GM19452 (cell line): Measurements from ENCODE around the gene OTOA.
"Not testable (repeated sequence)": the region's sequence is repeated elsewhere in the genome, so short reads cannot be mapped to it uniquely, and the experiment has no call there.

Experiments used
- ATAC-seq: cut with Tn5 transposase; IDR thresholded peaks from one replicate; pipeline ENCODE4 v1.9.1; 2021; ENCODE audit not compliant: unreplicated experiment

The OTOA gene

DNA sequence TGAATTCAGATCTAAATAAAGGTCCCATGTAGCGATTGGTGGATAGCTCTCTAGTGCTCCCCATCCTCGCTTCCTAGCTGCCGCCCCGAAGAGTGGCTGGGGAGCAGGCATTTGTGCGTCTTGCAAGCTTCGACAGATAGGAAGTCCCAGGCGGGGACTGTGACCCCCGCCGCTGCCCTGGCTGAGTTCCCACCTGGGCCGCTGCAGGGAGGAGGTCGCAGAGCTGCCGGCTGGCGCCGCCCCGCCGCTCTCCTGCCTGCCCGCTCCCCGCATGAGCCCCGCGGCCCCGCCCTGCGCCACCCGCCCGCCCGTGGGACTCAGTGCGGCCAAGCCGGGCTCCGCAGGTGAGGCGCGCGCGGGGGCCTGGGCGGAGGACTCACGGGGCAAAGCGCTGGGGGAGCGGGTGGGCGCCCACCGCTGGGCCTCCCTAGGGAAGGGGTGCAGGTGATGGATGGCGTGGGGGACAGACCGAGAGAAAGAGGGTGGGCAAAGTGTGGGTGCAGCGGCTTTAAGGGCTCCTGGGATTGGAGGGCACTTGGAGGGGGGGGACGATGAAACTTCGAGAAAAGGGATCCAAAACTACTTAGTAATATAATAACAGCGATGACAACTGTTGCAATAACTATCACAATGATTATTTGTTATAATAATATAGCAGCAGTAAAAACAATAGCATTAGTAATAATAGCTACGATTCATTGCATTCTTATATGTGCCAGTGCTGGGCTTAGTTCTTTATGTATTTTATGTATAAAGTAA lies at the start of gene OTOA:
Gene OTOA (plus strand): TSS at position 80 of the 759 bp plus-strand sequence. CDS start 14,547 bp downstream, outside the sequence.
- ATAC-seq: no peak

- ATAC-seq: no peak
Observed at GRCh38 chr16:21614896-21615295, 48.9 kb upstream of the OTOA start.

- ATAC-seq: no peak
Observed at GRCh38 chr16:21617607-21618006, 46.2 kb upstream of the OTOA start.

GRCh38 chr16:21618281-21618680 lies 45.5 kb upstream of the OTOA start:
- no peak for ATAC-seq

DNA sequence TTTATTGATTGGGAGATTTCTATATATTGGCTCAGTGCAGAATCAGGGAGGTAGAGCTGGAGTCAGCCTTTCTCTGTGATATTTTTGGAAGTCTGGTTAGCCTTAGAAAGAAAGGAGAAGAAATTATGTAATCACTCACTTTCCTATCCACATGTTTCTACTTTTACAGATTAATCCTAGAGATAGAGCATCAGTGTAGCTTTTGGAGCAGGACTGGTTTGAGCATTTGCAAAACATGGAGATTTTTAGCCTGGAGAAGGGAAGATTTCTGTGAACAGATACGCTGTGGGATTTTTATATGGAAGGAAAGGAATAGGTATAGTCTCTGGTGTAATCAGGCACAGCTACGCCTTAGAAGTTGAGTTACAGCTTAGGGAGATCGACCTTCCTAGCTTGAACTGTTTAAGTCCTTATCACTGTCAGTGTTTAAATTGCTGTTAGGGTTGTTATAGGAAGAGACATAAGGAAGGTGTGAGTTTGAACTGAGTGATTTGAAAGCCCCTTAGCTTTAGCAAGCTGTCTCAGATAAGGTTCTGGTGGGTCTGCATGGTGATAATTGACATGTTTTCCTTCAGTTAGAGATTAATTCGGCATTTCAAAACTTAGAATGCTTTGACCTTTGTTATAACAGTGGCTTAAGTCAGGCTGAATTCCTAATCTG lies 43.9 kb upstream of the OTOA start:
- no peak for ATAC-seq

DNA sequence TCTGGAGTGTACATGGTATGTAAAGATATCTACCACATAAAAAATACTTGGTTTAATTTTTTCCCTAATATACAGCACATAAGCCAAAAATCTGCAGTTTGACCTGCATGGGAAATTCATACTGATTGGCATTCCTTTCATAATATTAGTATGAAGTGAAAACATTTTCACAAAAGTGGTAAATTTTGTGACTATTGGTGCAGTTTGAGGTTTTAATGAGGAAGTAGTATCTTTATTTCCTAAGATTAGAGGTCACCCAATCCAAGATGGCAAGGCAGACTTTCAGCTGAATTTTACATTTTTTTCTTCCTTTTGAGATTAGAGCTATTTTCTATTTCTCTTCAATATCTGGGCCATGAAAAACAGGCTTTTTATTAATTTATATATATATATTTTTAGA lies 43.2 kb upstream of the OTOA start:
- no peak for ATAC-seq

DNA sequence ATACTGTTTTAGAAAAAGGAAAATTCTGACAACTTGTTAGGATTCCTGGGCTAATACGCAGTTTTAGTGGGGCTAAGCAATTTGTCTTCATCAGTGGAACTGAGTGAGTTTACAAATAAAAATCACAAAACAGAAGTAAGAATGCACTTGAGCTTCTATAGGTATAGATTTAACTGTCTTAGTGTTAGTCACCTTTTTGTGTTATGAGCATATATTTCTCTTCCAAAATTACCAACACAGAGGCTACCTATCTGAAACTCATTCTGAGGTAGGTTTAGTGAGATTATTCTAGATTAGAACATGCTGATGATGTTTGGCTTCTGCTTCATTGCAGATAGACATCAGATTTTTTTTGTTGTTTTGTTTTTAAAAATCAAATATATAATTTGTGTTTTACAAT lies 41.2 kb upstream of the OTOA start:
- no peak for ATAC-seq

GRCh38 chr16:21625026-21625425 lies 38.7 kb upstream of the OTOA start:
- no peak for ATAC-seq

GRCh38 chr16:21626659-21627277 lies 37.0 kb upstream of the OTOA start:
- no peak for ATAC-seq

- ATAC-seq: no peak
Observed at GRCh38 chr16:21628121-21628726, 35.5 kb upstream of the OTOA start.

DNA sequence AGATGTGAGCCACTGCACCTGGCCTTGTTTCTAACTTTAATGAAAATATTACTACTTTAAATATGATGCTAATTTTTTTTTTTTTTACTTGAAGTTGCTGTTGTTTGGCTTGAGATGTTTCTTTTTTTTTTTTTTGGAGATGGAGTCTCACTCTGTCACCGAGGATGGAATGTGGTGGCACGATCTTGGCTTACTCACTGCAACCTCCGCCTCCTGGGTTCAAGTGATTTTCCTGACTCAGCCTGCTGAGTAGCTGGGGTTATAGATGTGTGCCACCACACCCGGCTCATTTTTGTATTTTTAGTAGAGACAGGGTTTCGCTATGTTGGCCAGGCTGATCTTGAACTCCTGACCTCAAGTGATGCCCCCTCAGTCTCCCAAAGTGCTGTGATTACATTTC lies 35.0 kb upstream of the OTOA start:
- no peak for ATAC-seq

- ATAC-seq: not testable (repeated sequence)
Observed at GRCh38 chr16:21629616-21630539, 33.9 kb upstream of the OTOA start.

DNA sequence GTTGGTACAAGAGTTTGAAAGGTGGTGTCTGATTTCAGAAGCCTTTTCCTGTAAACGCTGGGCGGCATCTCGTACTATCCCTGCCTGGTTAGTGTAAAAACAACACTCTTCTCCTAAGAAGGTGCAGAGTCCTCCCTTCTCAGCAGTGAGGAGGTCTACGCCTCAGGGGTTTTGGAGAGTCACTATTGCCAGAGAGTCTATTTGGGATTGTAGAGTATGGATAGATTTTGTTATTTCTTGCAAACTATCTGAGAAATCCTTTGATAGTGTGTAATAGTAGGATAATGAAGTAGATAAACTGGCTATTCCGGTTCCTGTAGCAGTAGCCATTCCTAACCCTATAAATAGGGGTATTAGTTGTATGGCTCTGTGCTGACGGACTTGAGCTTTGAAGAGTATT lies 32.9 kb upstream of the OTOA start:
- not testable (repeated sequence) for ATAC-seq

- ATAC-seq: not testable (repeated sequence)
Observed at GRCh38 chr16:21631376-21631775, 32.4 kb upstream of the OTOA start.

- ATAC-seq: not testable (repeated sequence)
Observed at GRCh38 chr16:21631951-21632575, 31.7 kb upstream of the OTOA start.

DNA sequence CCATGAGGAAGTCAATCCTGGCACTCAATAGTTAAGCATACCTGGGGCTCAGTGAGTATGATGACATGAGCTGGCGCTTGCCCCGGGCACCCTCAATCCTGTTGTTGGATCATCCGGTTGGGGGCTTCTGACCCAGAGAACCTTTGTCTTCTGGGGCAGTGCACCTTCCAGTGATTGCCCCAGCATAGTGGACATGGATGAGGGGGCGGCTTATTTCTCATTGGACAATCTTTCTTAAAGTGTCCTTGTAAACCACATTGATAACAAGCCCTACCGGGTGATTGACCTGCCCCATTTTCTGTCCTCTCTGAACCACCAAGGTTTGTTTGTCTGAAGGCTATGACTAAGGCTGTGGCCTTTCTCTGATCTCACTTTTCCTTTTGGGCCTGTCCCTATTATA lies 29.6 kb upstream of the OTOA start:
- ATAC-seq: no peak

DNA sequence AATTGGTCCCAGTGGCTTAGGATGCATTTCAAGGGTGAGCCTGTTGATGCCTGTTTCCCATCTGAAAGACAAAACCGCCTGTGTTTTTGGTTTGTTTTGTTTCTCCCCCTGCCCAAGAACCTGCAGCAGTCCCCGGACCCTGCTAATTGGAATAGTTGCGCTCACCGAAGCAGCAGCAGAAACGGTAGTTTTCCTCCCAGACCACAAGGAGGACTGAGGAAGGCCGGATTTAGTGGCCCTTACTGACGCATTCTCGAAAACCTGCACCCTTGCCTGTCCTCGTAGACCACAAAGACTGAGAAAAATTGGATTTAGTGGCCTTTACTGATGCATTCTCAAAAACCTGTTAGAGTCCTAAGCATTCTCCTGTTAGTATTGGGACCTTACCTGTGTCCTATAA lies 28.1 kb upstream of the OTOA start:
- not testable (repeated sequence) for ATAC-seq

GRCh38 chr16:21637032-21637968 lies 26.5 kb upstream of the OTOA start:
- ATAC-seq: no peak

- ATAC-seq: no peak
Observed at GRCh38 chr16:21638573-21638975, 25.2 kb upstream of the OTOA start.
